K562 (cell line): ENCODE results near the gene LAMB4. TPM values are rescaled to one million over a fixed set of nuclear protein-coding genes. Genes with fewer than 3 reads are reported as not detected.

ENCODE experiments used
- AFF4 ChIP-seq: sonication (generic); formaldehyde crosslinking; IDR thresholded peaks from 2 replicates; pipeline ENCODE4 v1.8.0; 2023; ENCODE audit warnings: mild to moderate bottlenecking, missing genetic modification reagents
- BCOR ChIP-seq: fragments of 450-650 bp; IDR thresholded peaks from 2 replicates; pipeline ENCODE4 v1.6.1; 2016
- CUX1 ChIP-seq: fragments of 200-800 bp; sonication (Bioruptor generic); IDR thresholded peaks from 2 replicates; pipeline ENCODE4 v1.6.1; 2016; ENCODE audit warnings: missing genetic modification characterization, missing compliant biosample characterization
- EHMT2 ChIP-seq: fragments of 450-650 bp; IDR thresholded peaks from 2 replicates; pipeline ENCODE4 v1.6.1; 2018; ENCODE audit warnings: antibody characterized with exemption
- FOXJ3 ChIP-seq: sonication (generic); formaldehyde crosslinking; IDR thresholded peaks from 2 replicates; pipeline ENCODE4 v1.4.0; 2020; ENCODE audit warnings: mild to moderate bottlenecking, missing genetic modification reagents
- HMBOX1 ChIP-seq: sonication (generic); IDR thresholded peaks from 2 replicates; pipeline ENCODE4 v1.6.1; 2016
- KLF1 ChIP-seq: fragments of 450-650 bp; IDR thresholded peaks from 2 replicates; pipeline ENCODE4 v1.6.1; 2016; ENCODE audit warnings: missing genetic modification characterization, missing compliant biosample characterization
- MCM7 ChIP-seq, 2 experiments: fragments of 450-650 bp; IDR thresholded peaks; 2 replicates each; pipeline ENCODE4 v1.6.1; 2016 to 2018
- PML ChIP-seq: IDR thresholded peaks from 2 replicates; pipeline ENCODE4 v1.6.1; 2012; ENCODE audit warnings: low read length, inconsistent platforms
- POU5F1 ChIP-seq: fragments of 150-350 bp; IDR thresholded peaks from 2 replicates; pipeline ENCODE4 v1.6.1; 2014; ENCODE audit warnings: borderline replicate concordance, low read length, low read depth, mild to moderate bottlenecking; ENCODE audit not compliant: partially characterized antibody
- RBBP5 ChIP-seq: fragments of 200-600 bp; sonication (generic); IDR thresholded peaks from 2 replicates; pipeline ENCODE4 v1.6.1; 2012; ENCODE audit warnings: borderline replicate concordance, mild to moderate bottlenecking, low read length, control low read depth, inconsistent platforms; ENCODE audit not compliant: insufficient read depth, poor library complexity, severe bottlenecking
- ZBTB43 ChIP-seq: sonication (generic); formaldehyde crosslinking; IDR thresholded peaks from 2 replicates; pipeline ENCODE4 v1.8.0; 2023; ENCODE audit warnings: mild to moderate bottlenecking, missing genetic modification reagents
- ZNF584 ChIP-seq: fragments of 200-800 bp; sonication (Bioruptor generic); IDR thresholded peaks from 2 replicates; pipeline ENCODE4 v1.6.1; 2016; ENCODE audit warnings: low read depth, mild to moderate bottlenecking, missing genetic modification characterization, missing compliant biosample characterization
- ZNF76 ChIP-seq: fragments of 250-450 bp; sonication (Bioruptor Pico); IDR thresholded peaks from 2 replicates; pipeline ENCODE4 v1.4.0; 2020; ENCODE audit warnings: mild to moderate bottlenecking, moderate library complexity, borderline replicate concordance
- ZSCAN32 ChIP-seq: fragments of 450-650 bp; formaldehyde crosslinking; IDR thresholded peaks from 2 replicates; pipeline ENCODE4 v1.4.0; 2020; ENCODE audit warnings: mild to moderate bottlenecking, moderate library complexity
- polyA plus RNA-seq, 8 experiments: library from polyadenylated mRNA; depleted of rRNA in 4 of 8; stranded (reverse) in 5 of 8; unstranded in 3 of 8; fragments of >200 nt; fragmentation: Nextera tagmentation in 2 of 8; fragmentation: Illumina TruSeq in 1 of 8; extraction: Ambion mirVana in 2 of 8; extraction: Trizol in 1 of 8; gene quantifications; 2 replicates each; pipeline versions ENCODE4 v1.2.1 to v1.2.3, GENCODE V29; 2011 to 2014; ENCODE audit warnings: inconsistent platforms in 1 of 8, missing spikeins in 1 of 8
- total RNA-seq, 7 experiments: library from RNA; depleted of rRNA in 6 of 7; stranded (reverse); fragments of >200 nt in 6 of 7; fragmentation: Illumina TruSeq in 2 of 7; extraction: Trizol in 2 of 7; gene quantifications; 2 replicates each; pipeline versions ENCODE4 v1.2.1 to v1.2.3, GENCODE V29; 2011 to 2021; ENCODE audit warnings: low replicate concordance in 1 of 7

Gene LAMB4
- total and polyA plus RNA-seq, 9 of the 15 experiments (the other 6 are each of a cell fraction or from before 2014, with no cell fraction given), result 0.06 to 0.13 (median 0.07) TPM; not detected in 6

GRCh38 chr7:108012499-108013430 is 117.4 kb downstream of the LAMB4 start (continued):
- TF ChIP-seq CUX1 (CRISPR knock-in tag) (no peak), AFF4 (CRISPR knock-in tag) (0 out of 2 replicates have a peak, but pooled peaks have one; percentile 38), KLF1 (tag) (no peak), ZNF76 (CRISPR knock-in tag) (no peak), ZNF584 (CRISPR knock-in tag) (no peak), BCOR (peak; percentile 54; the same call in 1 of the 2 replicates), EHMT2 (peak; percentile 96), RBBP5 (peak; percentile 46), HMBOX1 (peak; percentile 71), PML (peak; percentile 81), POU5F1 (no peak), FOXJ3 (CRISPR knock-in tag) (no peak), MCM7 (IDR thresholded peaks at IDR 0.05) (no peak), ZSCAN32 (no peak), ZBTB43 (no peak)
